ENCODE measurements around the gene GABRR2. TPM values are rescaled to one million over a fixed set of nuclear protein-coding genes. Genes with fewer than 3 reads are reported as not detected.
"Not testable (repeated sequence)": the region's sequence is repeated elsewhere in the genome, so short reads cannot be mapped to it uniquely, and the experiment has no call there.

Gene GABRR2
- total RNA-seq, 1 experiment from 2014 or later, result 0.36 TPM

DNA sequence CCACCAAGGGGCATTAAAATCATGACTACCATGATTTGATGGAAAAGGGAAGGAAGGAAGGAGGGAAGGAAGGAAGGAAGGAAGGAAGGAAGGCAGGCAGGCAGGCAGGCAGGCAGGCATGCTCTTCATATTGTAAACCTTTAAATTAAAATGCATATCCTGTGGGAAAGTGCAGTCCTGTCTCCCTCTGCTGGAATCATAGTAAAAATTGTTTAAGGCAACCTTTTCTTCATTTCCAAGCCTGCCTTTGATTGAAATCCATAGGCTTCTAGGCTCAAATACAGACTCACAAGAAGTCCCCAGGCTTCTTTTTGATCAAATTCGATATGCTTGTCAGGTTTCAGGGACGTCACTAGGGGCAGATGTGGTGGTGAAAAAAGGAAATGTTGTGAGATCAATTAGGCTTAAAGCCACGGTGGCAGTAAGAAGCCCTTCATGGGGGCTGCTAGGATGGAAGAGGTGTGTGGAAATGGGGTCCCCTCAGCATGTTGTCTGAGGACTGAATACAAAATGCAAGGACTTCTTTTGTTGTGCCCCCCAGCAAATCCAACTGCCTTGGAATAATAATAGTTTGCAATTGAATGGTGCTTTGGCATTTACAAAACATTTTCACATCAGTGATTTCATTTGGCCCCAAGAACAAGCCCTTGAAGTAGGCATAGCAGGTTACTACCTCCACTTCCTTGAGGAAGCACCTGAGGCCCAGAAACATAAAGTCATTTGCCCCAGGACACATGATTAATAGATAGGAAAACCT is 72.3 kb downstream of the GABRR2 start:
- no peaks in the 10 kb centered on the region for H4K20me1 ChIP-seq (ENCODE audit: low read length)
- no peak for TF ChIP-seq EZH2phosphoT487 (IDR thresholded peaks at IDR 0.05; ENCODE audit: borderline replicate concordance, low read length)
- TF ChIP-seq, protein P1, sequence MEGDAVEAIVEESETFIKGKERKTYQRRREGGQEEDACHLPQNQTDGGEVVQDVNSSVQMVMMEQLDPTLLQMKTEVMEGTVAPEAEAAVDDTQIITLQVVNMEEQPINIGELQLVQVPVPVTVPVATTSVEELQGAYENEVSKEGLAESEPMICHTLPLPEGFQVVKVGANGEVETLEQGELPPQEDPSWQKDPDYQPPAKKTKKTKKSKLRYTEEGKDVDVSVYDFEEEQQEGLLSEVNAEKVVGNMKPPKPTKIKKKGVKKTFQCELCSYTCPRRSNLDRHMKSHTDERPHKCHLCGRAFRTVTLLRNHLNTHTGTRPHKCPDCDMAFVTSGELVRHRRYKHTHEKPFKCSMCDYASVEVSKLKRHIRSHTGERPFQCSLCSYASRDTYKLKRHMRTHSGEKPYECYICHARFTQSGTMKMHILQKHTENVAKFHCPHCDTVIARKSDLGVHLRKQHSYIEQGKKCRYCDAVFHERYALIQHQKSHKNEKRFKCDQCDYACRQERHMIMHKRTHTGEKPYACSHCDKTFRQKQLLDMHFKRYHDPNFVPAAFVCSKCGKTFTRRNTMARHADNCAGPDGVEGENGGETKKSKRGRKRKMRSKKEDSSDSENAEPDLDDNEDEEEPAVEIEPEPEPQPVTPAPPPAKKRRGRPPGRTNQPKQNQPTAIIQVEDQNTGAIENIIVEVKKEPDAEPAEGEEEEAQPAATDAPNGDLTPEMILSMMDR (conservative IDR thresholded peaks at IDR 0.05; ENCODE audit: low read depth, low read length), result peak; percentile 59
- no peaks in the 10 kb centered on the region for H3K36me3 ChIP-seq (ENCODE audit: low read depth, low read length)
- H3K4me1 ChIP-seq (ENCODE audit: insufficient read depth, low read length), result no peaks in the 10 kb centered on the region
- no peaks in the 10 kb centered on the region for H3F3A ChIP-seq (ENCODE audit: low read length, unreplicated experiment)
- no peaks in the 10 kb centered on the region; the same call in 1 of the 2 replicates for H3K27me3 ChIP-seq (ENCODE audit: low read length)
- H3K4me3 ChIP-seq (ENCODE audit: low read length), result no peak overlapping the region
- no peak overlapping the region for H3K27ac ChIP-seq (ENCODE audit: low read length)
- H3K4me2 ChIP-seq (ENCODE audit: low read length), result no peak overlapping the region
- no peak overlapping the region for H3K9ac ChIP-seq (ENCODE audit: low read length)
- H3K9me2 ChIP-seq (replicated peaks; ENCODE audit: low read length), result no peaks in the 10 kb centered on the region
- CTCF ChIA-PET, result interaction anchor here (2.0 kb wide), 2 partner anchors 120 to 260 kb away, joined by 9 to 11 read pairs; no protein-coding TSS in a partner anchor
- no peaks in the 10 kb centered on the region for H3K9me3 ChIP-seq (ENCODE audit: low read length)
- H3K79me2 ChIP-seq (ENCODE audit: low read length), result no peaks in the 10 kb centered on the region
- BruUV-seq (replicated peaks), result no TSS peak
- no peak overlapping the region for H2AFZ ChIP-seq (ENCODE audit: low read length)
- POLR2A ChIA-PET (ENCODE audit: unreplicated experiment), result no interaction called here
- DNase-seq (peak; percentile 58), ATAC-seq (peak; percentile 70)
- intact Hi-C loops (cut with micrococcal nuclease), result loop anchor here (1.0 to 5.0 kb wide), 3 partner anchors 110 to 260 kb away; partner anchors contain the start of gene UBE2J1

DNA sequence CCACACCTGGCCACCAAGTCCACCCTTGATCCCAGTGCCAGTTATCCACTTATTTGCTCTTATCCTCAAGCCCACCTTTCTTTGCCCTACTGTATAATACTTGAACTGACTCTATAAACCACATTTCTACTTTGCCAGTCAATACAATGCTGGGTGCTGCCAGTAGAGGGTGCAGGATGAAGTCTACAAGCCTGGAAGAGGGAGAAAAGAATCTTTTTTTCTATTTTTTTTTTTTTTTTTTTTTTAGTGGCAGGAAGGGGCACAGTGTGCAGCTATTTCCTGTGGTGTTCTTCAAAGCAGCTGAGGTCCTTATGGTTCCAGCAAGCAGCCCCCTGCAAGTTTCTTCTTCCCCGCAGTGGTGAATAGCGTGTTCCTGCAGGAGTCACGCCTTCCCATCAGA is 75.8 kb downstream of the GABRR2 start:
- BruUV-seq (replicated peaks), result no TSS peak
- CTCF ChIA-PET, result no interaction called here

DNA sequence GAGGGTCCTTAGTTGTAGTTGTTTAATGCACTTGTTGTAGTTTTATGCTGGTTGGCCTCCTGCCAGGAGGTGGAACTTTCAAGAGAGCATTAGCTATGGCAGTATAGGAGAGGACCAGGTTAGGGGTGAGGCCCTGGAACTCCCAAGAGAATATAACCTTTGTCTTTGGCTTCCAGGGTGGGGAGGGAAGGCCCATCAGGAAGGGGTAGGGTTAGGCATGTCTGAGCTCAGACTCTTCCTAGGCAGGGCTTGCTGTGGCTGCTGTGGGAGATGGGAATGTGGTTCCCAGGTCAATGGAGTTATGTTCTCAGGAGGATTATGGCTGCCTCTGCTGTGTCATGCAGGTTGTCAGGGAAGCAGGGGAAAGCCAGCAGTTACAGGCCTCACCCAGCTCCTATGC is 77.9 kb downstream of the GABRR2 start:
- Histone ChIP-seq H3F3A (ENCODE audit: low read length, unreplicated experiment) (no peaks in the 10 kb centered on the region), H3K4me1 (ENCODE audit: insufficient read depth, low read length) (no peaks in the 10 kb centered on the region), H3K27me3 (ENCODE audit: low read length) (no peaks in the 10 kb centered on the region), H3K4me2 (ENCODE audit: low read length) (no peak overlapping the region), H3K9ac (ENCODE audit: low read length) (no peak overlapping the region), H3K9me3 (ENCODE audit: low read length) (no peaks in the 10 kb centered on the region), H3K79me2 (ENCODE audit: low read length) (no peaks in the 10 kb centered on the region), H3K4me3 (ENCODE audit: low read length) (no peak overlapping the region), H3K9me2 (replicated peaks; ENCODE audit: low read length) (no peaks in the 10 kb centered on the region), H3K27ac (ENCODE audit: low read length) (no peak overlapping the region), H3K36me3 (ENCODE audit: low read depth, low read length) (no peaks in the 10 kb centered on the region), H4K20me1 (ENCODE audit: low read length) (no peaks in the 10 kb centered on the region), H2AFZ (ENCODE audit: low read length) (no peak overlapping the region)
- BruUV-seq (replicated peaks), result no TSS peak
- POLR2A ChIA-PET (ENCODE audit: unreplicated experiment), result no interaction called here
- DNase-seq (no peak), ATAC-seq (no peak)
- CTCF ChIA-PET, result no interaction called here
- TF ChIP-seq, protein P1 (conservative IDR thresholded peaks at IDR 0.05; ENCODE audit: low read depth, low read length), result no peak
- no peak for TF ChIP-seq EZH2 (IDR thresholded peaks at IDR 0.05; ENCODE audit: low read length, unreplicated experiment)
- no peak for TF ChIP-seq EZH2phosphoT487 (IDR thresholded peaks at IDR 0.05; ENCODE audit: borderline replicate concordance, low read length)
- intact Hi-C loops (cut with micrococcal nuclease), result no loop called here

More for the DNA sequence above, 75.8 kb downstream of the GABRR2 start:
- no peaks in the 10 kb centered on the region for H4K20me1 ChIP-seq (ENCODE audit: low read length)
- H2AFZ ChIP-seq (ENCODE audit: low read length), result no peak overlapping the region
- H3K4me2 ChIP-seq (ENCODE audit: low read length), result no peak overlapping the region
- POLR2A ChIA-PET (ENCODE audit: unreplicated experiment), result no interaction called here
- H3K9me2 ChIP-seq (replicated peaks; ENCODE audit: low read length), result no peaks in the 10 kb centered on the region
- H3K79me2 ChIP-seq (ENCODE audit: low read length), result no peaks in the 10 kb centered on the region
- no peak overlapping the region for H3K4me3 ChIP-seq (ENCODE audit: low read length)
- H3K27me3 ChIP-seq (ENCODE audit: low read length), result no peaks in the 10 kb centered on the region
- H3K9ac ChIP-seq (ENCODE audit: low read length), result no peak overlapping the region
- no peak for DNase-seq
- ATAC-seq, result no peak
- H3K27ac ChIP-seq (ENCODE audit: low read length), result no peak overlapping the region
- no peaks in the 10 kb centered on the region for H3K4me1 ChIP-seq (ENCODE audit: insufficient read depth, low read length)
- no peaks in the 10 kb centered on the region for H3F3A ChIP-seq (ENCODE audit: low read length, unreplicated experiment)
- H3K36me3 ChIP-seq (ENCODE audit: low read depth, low read length), result no peaks in the 10 kb centered on the region
- intact Hi-C loops (cut with micrococcal nuclease), result no loop called here
- H3K9me3 ChIP-seq (ENCODE audit: low read length), result no peaks in the 10 kb centered on the region
- TF ChIP-seq, protein P1 (conservative IDR thresholded peaks at IDR 0.05; ENCODE audit: low read depth, low read length), result no peak; the same call in 1 of the 2 replicates
- TF ChIP-seq EZH2phosphoT487 (IDR thresholded peaks at IDR 0.05; ENCODE audit: borderline replicate concordance, low read length), result no peak
- TF ChIP-seq EZH2 (IDR thresholded peaks at IDR 0.05; ENCODE audit: low read length, unreplicated experiment), result no peak

DNA sequence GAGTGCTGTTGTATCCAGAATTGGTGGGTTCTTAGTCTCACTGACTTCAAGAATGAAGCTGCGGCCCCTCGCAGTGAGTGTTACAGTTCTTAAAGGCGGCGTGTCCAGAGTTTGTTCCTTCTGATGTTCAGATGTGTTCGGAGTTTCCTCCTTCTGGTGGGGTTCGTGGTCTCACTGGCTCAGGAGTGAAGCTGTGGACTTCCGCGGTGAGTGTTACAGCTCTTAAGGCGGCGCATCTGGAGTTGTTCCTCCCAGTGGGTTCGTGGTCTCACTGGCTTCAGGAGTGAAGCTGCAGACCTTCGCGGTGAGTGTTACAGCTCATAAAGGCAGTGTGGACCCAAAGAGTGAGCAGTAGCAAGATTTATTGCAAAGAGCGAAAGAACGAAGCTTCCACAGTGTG is 81.5 kb downstream of the GABRR2 start:
- H3K27me3 ChIP-seq (ENCODE audit: low read length); H3K9me2 ChIP-seq (replicated peaks; ENCODE audit: low read length); H3K4me1 ChIP-seq (ENCODE audit: insufficient read depth, low read length); H3K9ac ChIP-seq (ENCODE audit: low read length); H3F3A ChIP-seq (ENCODE audit: low read length, unreplicated experiment); CTCF ChIA-PET; BruUV-seq (replicated peaks); H2AFZ ChIP-seq (ENCODE audit: low read length); H3K4me2 ChIP-seq (ENCODE audit: low read length); H3K4me3 ChIP-seq (ENCODE audit: low read length); H3K27ac ChIP-seq (ENCODE audit: low read length); H4K20me1 ChIP-seq (ENCODE audit: low read length); intact Hi-C loops (cut with micrococcal nuclease); DNase-seq; ATAC-seq; H3K36me3 ChIP-seq (ENCODE audit: low read depth, low read length); H3K9me3 ChIP-seq (ENCODE audit: low read length); POLR2A ChIA-PET (ENCODE audit: unreplicated experiment); H3K79me2 ChIP-seq (ENCODE audit: low read length): not testable (repeated sequence)
